Fibroblast of skin of right biceps (primary cell): ENCODE data around the gene ADGRE1.

Experiments used
- DNase-seq: peaks from one replicate; pipeline ENCODE4 v3.0.0-alpha.2; 2013

ADGRE1 gene

GRCh38 chr19:6876748-6877147 lies 10.6 kb upstream of the ADGRE1 start:
- DNase-seq: no peak

DNA sequence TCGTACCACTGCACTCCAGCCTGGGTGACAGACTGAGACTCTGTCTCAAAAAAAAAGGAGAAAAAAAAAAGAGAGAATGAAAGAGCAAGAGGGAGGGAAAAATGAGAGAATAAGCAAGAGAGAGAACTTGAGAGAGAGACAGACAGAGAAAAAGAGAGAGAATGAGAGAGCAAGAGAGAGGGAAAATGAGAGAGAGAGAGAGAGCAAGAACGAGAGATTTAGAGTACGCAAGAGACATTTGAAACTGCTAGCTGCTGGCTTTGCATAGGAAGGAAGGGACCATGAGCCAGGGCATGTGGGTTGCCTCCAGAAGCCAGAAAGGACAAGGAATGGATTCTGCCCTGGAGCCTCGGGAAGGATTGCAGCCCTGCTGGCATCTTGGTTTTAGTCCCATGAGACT lies 9.6 kb upstream of the ADGRE1 start:
- no peak for DNase-seq

DNA sequence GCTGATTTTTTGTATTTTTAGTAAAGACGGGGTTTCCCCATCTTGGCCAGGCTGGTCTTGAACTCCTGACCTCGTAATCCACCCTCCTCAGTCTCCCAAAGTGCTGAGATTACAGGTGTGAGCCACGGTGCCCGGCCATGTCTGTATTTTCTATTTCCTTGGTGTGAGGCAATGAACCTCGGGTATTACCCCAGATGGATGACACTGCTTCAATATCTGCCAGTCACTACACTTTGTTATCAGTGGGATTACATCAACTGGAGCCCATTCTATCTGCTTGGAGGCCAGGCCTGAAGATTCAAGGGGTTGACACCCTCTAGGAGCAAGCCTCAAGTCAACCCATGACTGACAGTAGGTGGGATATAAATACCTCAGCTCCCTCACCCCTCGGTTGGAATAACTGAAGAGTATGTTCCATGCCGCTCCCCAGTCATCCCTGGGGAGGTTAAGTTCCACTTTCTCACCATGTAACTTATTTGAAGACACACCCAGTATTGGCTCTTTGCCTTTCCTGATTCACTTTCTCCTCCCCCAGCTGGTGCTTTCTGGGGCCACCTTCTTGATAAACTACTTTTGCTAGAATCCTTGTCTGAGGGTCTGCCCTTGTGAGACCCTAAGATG lies 992 bp upstream of the ADGRE1 start:
- no peak for DNase-seq

- no peak for DNase-seq
Observed at GRCh38 chr19:6888967-6889366, 1.6 kb downstream of the ADGRE1 start.

DNA sequence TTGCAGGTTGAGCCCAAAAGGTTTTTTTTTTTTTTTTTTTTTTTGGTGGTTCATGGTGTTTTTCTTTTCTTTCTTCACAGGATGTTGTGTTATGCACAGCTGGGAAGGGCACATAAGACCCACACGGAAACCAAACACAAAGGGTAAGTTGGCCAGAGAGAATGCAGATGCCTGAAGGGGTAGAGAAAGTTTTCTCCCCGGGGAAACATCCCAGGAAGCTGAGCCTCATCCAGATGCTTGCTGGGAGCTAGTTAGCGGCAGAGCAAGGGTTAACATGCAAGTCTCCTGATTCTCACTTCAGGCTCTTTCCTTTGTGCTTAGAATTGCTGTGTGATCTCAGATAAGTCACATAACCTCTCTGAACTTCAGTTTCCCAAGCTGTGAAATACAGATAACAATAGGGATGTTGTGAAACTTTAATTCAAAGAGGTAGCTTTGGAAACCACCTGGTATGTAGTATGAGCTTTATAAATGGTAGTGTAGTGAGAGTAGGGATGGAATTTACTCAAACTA lies 3.1 kb downstream of the ADGRE1 start:
- no peak for DNase-seq

GRCh38 chr19:6890938-6891337 lies 3.6 kb downstream of the ADGRE1 start:
- DNase-seq: no peak

GRCh38 chr19:6891761-6892385 lies 4.5 kb downstream of the ADGRE1 start:
- no peak for DNase-seq

DNA sequence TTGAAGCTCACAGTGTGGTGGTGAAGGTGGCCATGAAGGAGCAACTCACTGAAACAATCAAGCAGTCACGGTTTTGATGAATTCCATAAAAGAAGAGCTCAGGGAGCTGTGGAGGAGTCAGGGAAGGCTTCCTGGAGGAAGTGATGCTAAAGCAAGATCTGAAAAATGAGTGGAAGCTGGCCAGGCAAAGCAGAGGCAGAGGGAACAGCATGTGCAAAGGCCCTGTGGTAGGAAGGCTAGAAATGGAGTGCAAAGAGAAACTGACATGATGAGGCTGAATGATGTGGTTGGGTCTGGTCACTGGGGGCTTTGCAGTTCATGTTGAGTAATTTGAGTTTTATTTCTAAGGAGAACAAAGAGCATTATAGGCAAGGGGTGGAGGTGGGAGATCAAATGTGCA lies 6.9 kb downstream of the ADGRE1 start:
- no peak for DNase-seq

DNA sequence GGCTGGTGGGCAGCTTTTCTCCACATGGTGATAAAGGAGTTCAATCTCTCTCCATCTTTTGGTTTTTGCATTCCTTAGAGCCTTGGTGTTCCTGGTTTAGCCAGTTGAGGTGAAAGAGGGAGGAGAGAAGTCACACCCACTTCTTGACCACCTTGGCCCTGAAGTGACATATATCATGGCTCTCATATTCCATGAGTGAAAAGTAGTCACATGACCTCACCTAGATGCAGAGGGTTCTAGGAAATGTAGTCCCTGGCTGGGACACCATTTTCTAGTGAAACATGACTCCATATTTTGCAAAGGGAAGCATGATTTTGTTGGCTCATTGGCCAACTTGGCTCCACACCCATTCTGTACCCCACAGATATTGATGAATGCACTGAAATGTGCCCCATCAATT lies 16.1 kb downstream of the ADGRE1 start:
- DNase-seq: no peak

DNA sequence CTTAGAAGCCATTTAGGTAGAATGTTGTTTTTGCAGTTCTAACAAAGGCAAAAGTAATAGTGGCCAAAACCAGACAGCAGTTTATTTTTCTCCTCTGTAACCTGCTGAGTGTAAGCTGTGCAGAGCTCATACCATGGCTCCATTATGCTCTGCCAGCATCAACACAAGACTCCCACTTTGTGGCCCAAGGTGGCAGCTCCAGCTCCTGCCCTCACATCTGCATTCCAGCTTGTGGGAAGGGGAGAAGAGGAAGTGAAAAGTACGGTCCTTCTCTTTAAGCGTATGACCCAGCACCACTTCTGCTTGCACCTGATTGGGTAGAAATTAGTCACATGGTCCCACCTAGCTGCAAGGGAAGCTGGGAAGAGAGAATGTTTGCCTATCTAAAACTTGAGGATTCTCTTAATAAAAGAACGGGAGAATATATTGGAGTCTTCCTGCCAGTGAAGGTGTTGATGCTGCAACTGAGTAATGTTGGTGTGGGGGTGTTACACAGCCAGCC lies 19.2 kb downstream of the ADGRE1 start:
- no peak for DNase-seq

- DNase-seq: no peak
Observed at GRCh38 chr19:6911523-6911922, 24.1 kb downstream of the ADGRE1 start.

DNA sequence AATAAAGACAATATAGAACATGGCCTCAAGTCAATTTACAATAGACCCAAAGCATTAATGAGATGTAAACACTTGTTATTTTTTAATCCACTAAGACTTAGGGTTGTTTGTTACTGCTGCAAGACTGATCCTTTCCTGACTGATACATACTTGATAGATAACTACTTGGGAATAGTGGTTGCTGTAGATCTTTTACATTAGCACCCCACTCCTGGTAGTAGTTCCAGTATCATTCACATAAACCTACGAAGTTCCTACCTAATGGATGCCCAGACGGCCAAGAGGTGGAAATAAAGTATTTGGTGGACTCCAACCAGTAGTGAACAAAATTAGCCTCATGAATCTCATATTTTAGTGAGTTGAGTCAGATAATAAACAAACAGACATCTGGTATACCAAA lies 26.9 kb downstream of the ADGRE1 start:
- no peak for DNase-seq

GRCh38 chr19:6916952-6917351 lies 29.6 kb downstream of the ADGRE1 start:
- no peak for DNase-seq

GRCh38 chr19:6925386-6925785 lies 38.0 kb downstream of the ADGRE1 start:
- DNase-seq: no peak

DNA sequence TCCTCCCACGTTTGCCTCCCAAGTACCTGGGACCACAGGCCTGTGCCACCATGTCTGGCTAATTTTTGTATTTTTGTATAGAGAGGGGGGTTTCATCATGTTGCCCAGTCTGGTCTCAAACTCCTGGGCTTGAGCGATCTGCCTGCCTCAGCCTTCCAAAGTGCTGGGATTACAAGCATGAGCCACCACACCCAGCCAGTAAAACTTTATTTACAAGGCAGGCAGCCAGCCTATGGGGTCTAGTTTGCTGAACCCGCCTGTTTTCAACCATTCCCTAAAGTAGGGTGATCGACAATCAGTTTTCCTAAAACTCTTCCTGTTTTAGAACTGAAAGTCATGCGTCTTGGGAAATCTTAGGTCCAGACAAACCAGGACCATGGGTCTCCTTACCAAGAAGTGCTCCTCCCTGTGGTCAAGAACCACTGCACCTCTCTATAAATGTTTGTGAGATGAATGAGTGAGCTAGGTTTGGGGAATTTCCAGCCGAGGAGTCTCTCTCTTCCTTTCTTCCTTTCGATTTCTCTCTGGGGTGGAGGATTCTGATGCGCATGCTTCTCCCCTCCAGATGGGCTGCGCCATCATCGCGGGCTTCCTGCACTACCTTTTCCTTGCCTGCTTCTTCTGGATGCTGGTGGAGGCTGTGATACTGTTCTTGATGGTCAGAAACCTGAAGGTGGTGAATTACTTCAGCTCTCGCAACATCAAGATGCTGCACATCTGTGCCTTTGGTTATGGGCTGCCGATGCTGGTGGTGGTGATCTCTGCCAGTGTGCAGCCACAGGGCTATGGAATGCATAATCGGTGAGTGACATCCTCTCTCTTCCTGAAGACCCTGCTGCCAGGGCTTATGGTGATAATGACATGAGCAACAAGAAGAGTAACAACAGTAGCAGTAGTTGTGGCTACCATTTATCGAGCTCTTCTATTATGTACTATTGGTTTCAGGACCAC lies 38.7 kb downstream of the ADGRE1 start:
- DNase-seq: no peak

GRCh38 chr19:6930190-6930589 lies 42.8 kb downstream of the ADGRE1 start:
- no peak for DNase-seq

GRCh38 chr19:6935069-6935468 lies 47.7 kb downstream of the ADGRE1 start:
- no peak for DNase-seq

DNA sequence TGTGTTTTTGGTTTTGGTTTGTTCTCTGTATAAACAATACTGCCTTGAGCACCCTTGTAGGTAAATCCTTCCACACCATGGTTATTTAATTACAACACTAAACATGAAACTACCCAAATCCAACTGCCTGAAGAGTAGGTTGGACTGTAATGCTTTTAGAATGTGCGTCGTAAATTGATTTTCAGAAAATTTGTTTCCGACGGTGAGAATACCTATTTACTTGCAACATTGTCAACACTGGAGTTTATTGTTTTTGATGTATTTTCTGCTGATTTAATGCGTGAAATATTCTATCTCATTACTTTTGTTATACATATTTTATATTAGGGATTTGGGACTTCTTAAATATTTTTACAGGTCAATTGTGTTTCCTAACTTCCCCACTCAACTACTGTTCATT lies 48.2 kb downstream of the ADGRE1 start:
- no peak for DNase-seq

GRCh38 chr19:6945733-6946132 lies 58.4 kb downstream of the ADGRE1 start:
- no peak for DNase-seq

GRCh38 chr19:6947745-6948144 lies 60.4 kb downstream of the ADGRE1 start:
- peak; percentile 53 for DNase-seq

DNA sequence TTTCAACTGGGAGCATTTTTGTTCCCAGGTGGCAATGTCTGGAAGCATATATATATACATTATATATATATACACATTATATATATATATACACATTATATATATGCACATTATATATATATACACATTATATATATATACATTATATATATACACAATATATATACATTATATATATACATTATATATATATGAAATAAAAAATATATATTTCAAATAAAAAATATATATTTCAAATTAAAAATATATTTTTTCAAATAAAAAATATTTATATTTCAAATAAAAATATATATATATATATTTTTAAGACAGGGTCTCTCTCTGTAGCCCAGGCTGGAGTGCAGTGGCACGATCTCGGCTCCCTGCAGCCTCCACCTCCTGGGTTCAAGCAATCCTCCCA lies 61.5 kb downstream of the ADGRE1 start:
- DNase-seq: no peak

GRCh38 chr19:6952956-6953355 lies 65.6 kb downstream of the ADGRE1 start:
- DNase-seq: no peak

- no peak for DNase-seq
Observed at GRCh38 chr19:6955082-6955481, 67.7 kb downstream of the ADGRE1 start.

DNA sequence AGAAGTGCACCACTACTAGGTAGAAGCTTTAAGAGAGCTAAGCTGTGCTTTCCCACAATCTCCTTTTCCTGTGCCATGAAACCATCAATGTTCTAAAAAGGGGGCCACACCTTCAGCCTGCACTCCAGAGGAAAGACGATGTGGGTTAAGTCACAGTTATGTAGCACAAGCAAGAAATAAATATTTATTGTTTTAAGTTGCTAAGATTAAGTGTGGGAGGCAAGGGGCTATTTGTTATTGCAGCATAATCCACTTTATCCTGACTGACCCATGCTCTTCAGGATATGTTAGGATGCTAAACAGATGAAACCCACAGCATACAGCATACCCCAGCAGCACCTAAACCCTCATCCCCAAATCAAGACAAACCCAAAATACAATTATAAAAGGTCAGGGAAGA lies 69.2 kb downstream of the ADGRE1 start:
- DNase-seq: no peak
